HG02763 (cell line): Measurements from ENCODE around the gene ZHX3.
"Not testable (repeated sequence)": the region's sequence is repeated elsewhere in the genome, so short reads cannot be mapped to it uniquely, and the experiment has no call there.

ENCODE experiments used
- ATAC-seq: cut with Tn5 transposase; IDR thresholded peaks from one replicate; pipeline ENCODE4 v1.9.1; 2021; ENCODE audit warnings: mild to moderate bottlenecking, moderate library complexity; ENCODE audit not compliant: unreplicated experiment

Gene ZHX3

DNA sequence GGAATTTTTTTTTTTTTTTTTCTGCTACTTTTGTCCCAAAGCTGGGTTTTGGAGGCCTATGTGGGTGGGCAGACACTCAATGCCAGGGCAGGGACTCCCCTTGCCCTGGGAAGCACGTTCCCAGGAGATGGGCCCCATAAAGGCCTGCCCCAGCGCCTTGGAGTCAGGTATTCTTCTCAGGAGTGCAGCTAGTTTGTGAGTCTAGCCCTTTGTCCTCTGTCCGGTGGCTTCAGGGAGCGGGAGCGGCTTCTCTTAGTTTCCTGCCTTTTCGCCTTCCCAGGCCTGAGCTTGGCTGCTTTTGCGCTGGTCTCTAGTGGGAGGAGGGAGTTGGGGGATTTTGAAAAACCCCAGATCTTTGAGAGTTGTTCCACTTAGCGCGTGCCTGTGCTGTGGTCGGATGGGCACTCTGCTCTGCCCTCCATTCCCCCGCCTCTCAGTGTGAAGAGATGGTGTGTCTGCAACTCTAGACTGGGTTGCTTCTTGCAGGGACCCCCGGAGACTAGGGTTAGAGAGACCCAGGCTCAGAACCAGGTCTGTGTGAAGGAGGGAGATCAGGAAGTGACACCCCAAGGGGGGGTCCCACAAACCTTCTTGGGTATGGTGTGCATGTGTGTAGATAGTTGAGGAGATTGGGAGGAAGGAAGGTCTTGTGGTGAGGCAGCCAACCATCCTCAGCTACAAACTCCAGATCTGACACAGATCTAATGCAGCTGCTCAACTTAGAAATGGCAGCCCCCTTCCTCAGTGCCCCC, 178.9 kb downstream of the ZHX3 start:
- no peak for ATAC-seq

GRCh38 chr20:41137614-41138474, 179.7 kb downstream of the ZHX3 start:
- ATAC-seq: no peak

- ATAC-seq: peak; percentile 43
Observed at GRCh38 chr20:41136680-41137613, 180.6 kb downstream of the ZHX3 start, which contains the start of gene PLCG1. TSS of gene PLCG1 (plus strand) at chr20:41137543. CDS start at chr20:41137642, 99 bp downstream.

DNA sequence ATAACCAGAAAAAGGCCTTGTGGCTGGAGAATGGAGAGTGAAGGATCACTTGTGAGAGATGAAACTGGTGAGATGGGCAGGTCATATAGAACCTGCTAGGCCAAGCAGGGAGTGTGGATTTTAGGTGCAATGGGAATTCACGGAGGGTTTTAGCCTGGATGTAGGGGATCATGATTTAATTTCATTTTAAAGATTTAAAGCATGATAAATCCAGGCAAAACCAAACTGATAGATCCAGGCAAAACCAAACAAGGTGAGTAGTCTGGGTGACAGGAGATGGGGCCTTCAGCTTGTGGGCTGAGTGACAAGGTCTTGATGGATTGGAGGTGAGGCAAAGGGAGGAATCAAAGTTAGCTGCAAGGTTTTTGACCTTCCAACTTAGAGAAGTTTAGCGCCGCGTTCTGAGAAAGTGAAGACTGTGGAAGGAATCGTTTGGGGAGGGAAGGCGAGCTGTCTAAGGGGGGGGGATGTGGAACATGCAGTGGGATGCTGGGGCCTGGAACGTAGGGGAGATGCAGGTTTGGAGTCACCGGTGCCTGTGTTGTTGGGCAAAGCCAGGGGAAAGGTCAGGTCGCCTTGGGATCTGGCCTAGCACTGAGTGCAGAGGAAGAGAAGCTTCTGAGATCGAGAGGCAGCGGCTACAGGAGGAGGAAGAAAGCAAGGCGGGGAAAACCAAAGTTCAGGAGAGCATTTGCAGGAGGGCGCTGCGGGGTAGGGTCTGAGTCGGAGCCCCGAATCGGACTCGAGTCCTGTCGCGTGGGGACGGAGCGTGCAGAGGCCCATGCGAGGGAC, 181.4 kb downstream of the ZHX3 start:
- no peak for ATAC-seq

GRCh38 chr20:41135187-41135887, 182.2 kb downstream of the ZHX3 start:
- no peak for ATAC-seq

GRCh38 chr20:41134362-41135186, 183.0 kb downstream of the ZHX3 start:
- ATAC-seq: no peak

- peak; percentile 60 for ATAC-seq
Observed at GRCh38 chr20:41133709-41134361, 183.7 kb downstream of the ZHX3 start.

DNA sequence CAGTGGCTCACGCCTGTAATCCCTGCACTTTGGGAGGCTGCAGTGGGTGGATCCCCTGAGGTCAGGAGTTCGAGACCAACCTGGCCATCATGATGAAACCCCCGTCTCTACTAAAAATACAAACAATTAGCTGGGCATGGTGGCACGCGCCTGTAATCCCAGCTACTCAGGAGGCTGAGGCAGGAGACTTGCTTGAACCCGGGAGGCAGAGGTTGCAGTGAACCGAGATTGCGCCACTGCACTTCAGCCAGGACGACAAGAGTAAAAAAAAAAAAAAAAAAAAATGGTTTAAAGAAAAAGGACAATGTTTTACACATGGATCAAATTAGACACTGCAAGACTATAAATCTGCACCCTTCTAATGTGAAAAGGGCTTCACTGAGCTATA, 185.1 kb downstream of the ZHX3 start:
- not testable (repeated sequence) for ATAC-seq

DNA sequence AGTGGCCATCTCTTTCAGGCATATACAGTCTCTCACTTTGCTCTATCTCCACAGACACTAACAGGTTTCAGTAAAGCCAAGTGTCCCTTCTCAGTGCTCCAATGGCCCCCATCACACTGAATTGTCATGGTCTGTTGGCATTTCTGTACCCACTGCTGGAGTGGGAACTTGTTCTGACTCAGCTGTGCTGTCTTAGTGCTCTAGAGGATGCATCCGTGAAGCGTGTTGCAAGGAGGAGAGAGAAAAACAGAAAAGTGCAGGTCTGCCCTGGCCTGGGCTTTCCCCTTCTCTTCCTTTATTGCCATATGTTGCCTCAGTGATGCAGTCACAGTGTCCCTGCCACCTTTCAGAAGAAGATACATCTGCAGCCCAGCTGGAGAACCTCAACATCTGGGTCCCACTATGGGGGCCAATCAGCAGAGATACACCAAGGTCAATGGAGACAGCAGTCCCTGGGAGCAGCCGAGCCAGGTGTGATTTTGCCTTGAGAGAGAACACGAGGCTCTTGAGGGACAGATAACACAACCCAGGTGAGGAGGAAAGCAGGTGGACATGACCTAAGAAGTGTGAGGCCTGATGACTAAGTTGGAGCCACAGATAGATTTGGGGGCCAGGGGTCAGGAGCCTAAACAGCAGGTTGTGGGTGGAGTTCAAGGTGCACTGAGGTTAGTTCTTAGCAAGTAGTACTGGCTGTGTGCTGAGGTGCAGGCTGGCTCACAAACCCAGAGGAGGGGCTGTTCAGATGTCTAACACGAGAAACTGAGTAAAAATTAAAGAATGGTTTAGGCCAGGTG, 185.7 kb downstream of the ZHX3 start:
- ATAC-seq: no peak
